ENCODE measurements around the gene POLN.
"Not testable (repeated sequence)": the region's sequence is repeated elsewhere in the genome, so short reads cannot be mapped to it uniquely, and the experiment has no call there.

The POLN gene

GRCh38 chr4:2281575-2282343, 39.8 kb upstream of the POLN start:
- no peak for TF ChIP-seq CTCF (IDR thresholded peaks at IDR 0.05; ENCODE audit: low read depth, low read length)
- DNase-seq (ENCODE audit: extremely low read depth, low read depth) = no peak

GRCh38 chr4:2280531-2281300, 38.8 kb upstream of the POLN start:
- DNase-seq (ENCODE audit: extremely low read depth, low read depth) = no peak
- peak; percentile 9; the same call in 1 of the 2 replicates for TF ChIP-seq CTCF (IDR thresholded peaks at IDR 0.05; ENCODE audit: low read depth, low read length)

GRCh38 chr4:2277956-2278355, 36.0 kb upstream of the POLN start:
- TF ChIP-seq CTCF (IDR thresholded peaks at IDR 0.05; ENCODE audit: low read depth, low read length) = no peak
- DNase-seq (ENCODE audit: extremely low read depth, low read depth) = no peak

- no peak for DNase-seq (ENCODE audit: extremely low read depth, low read depth)
- TF ChIP-seq CTCF (IDR thresholded peaks at IDR 0.05; ENCODE audit: low read depth, low read length) = no peak
Observed at GRCh38 chr4:2276581-2277325, 34.8 kb upstream of the POLN start.

DNA sequence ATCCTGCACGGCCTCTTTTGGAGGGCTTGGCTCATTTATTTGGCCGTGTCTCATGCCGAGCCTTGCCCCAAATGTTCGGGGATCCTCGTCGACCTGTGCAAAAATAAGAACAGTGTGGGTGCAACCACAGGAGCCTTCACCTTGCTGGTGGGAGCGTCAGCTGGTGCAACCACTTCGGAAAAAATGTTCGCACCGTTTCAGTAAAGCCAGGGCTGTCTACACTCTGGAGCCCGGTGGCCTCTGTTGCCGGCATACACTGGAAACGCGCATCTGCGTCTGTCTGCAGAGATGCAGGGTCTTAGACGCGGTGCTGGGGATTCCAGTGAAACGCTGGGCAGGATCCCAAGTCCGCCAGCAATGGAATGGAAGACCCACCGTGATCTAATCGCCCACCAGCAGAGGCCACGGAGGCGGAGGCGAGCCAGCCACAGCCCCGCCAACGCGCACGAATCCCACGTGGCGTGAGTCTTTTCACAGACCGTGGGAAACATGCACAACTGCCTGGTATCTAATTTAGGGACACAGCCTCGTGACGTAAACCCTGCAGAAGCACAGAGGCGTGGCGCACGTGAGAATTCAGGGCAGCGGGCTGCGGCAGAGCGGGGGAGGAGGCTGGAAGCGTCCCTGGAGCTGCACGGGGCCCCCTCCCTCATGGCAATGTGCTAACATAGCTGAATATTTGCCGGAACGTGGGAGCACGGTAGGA, 33.8 kb upstream of the POLN start:
- DNase-seq (ENCODE audit: extremely low read depth, low read depth) = no peak
- no peak for TF ChIP-seq CTCF (IDR thresholded peaks at IDR 0.05; ENCODE audit: low read depth, low read length)

- not testable (repeated sequence) for DNase-seq (ENCODE audit: extremely low read depth, low read depth)
Observed at GRCh38 chr4:2275044-2275397, 33.1 kb upstream of the POLN start.

DNA sequence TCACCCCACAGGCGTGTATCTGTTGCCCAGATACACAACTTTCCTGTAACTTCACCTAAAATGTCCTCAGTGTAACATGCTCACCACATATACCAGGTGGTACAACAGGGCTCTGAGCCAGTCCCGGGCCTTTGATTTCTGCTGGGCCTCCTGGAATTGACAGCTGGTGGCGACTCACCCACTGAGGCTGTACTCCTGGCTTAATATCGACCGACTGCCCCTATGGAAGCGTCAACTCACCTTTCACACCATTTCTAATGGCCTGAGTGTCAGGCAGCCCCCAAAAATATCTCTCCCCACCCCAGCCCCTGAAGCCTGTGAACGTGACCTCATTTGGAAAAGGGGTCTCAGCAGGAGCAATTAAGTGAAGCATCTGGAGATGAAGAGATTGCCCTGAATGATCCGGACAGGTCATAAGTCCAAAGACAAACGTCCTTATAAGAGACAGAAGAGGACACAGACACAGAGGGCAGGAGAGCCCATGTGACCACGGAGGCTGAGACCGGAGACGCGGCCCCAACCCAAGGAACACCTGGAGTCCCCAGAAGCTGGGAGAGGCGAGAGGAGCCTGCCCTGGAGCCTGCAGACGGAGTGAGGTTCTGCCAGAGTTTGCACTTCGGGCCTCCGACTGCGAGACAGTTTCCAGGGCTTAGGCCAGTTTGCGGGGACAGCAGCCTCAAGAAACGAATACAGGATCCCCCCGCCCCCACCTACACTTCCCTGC, 32.6 kb upstream of the POLN start:
- no peak for TF ChIP-seq CTCF (IDR thresholded peaks at IDR 0.05; ENCODE audit: low read depth, low read length)
- no peak for DNase-seq (ENCODE audit: extremely low read depth, low read depth)
